OCI-LY3 (cell line): ENCODE results near the gene SPCS2.

Experiments
- EZH2phosphoT487 ChIP-seq: fragments of 200-600 bp; shearing (Covaris generic); IDR thresholded peaks from 2 replicates; pipeline ENCODE4 v1.6.1; 2018; ENCODE audit warnings: antibody characterized with exemption, mixed run types, low read depth
- TF ChIP-seq, protein P1 (sequence below): fragments of 200-600, 300-600 bp; sonication (generic); IDR thresholded peaks from 2 replicates; pipeline ENCODE4 v1.5.1; 2014; ENCODE audit warnings: antibody characterized with exemption, low read length, low read depth

DNA sequence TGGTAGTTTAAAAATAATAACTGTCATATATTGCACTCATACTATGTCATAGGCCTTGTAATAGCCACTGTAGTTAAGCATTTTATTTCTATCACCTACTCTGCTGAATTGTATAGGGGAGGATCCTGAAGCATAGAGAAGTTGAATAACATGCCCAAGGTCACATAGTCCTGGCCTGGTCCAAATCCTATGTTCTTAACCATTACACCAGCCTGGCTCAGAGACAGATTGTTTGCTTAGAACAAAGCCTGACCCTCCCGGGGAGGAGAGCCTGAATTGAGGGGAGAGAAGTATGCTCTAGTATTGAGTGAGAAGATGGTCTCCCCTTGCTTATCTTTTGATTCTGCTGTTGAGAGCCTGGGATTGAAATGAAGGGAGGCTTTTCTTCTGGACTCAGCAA, 41.9 kb downstream of the SPCS2 start:
- TF ChIP-seq, protein P1, sequence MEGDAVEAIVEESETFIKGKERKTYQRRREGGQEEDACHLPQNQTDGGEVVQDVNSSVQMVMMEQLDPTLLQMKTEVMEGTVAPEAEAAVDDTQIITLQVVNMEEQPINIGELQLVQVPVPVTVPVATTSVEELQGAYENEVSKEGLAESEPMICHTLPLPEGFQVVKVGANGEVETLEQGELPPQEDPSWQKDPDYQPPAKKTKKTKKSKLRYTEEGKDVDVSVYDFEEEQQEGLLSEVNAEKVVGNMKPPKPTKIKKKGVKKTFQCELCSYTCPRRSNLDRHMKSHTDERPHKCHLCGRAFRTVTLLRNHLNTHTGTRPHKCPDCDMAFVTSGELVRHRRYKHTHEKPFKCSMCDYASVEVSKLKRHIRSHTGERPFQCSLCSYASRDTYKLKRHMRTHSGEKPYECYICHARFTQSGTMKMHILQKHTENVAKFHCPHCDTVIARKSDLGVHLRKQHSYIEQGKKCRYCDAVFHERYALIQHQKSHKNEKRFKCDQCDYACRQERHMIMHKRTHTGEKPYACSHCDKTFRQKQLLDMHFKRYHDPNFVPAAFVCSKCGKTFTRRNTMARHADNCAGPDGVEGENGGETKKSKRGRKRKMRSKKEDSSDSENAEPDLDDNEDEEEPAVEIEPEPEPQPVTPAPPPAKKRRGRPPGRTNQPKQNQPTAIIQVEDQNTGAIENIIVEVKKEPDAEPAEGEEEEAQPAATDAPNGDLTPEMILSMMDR = no peak
- no peak for TF ChIP-seq EZH2phosphoT487
